AG08395 (cell line): ENCODE data around the gene NXPH4.

Source experiments
- DNase-seq: peaks from one replicate; pipeline ENCODE4 v3.0.0; 2012; ENCODE audit warnings: mixed read lengths, low spot score

NXPH4 gene

DNA sequence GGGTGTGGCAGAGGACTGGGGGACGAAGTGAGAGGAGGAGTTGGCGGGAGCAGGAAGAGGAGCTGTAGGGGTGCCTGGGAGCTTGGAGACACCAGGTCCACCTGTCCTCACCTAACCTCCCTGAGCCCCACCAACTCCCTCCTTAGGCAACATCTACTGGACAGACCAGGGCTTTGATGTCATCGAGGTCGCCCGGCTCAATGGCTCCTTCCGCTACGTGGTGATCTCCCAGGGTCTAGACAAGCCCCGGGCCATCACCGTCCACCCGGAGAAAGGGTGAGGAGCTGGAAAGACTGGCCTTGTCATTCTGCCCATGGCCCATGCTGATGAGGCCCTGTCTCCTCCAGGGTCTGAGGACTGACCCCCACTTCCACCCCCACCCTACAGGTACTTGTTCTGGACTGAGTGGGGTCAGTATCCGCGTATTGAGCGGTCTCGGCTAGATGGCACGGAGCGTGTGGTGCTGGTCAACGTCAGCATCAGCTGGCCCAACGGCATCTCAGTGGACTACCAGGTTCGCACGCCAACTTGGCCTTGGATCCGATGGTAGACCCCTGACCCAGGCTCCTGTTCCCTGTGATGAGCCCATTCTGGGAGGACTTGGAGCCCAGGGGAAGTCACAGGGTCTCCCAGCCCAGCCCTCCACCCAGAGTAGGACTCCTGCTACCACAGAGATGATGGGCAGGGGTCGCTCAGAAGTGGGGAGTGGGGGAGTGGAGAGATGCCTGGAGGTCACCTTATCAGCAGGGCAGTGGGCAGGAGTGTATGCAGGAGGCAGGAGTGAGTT lies 32.5 kb upstream of the NXPH4 start:
- DNase-seq: no peak

DNA sequence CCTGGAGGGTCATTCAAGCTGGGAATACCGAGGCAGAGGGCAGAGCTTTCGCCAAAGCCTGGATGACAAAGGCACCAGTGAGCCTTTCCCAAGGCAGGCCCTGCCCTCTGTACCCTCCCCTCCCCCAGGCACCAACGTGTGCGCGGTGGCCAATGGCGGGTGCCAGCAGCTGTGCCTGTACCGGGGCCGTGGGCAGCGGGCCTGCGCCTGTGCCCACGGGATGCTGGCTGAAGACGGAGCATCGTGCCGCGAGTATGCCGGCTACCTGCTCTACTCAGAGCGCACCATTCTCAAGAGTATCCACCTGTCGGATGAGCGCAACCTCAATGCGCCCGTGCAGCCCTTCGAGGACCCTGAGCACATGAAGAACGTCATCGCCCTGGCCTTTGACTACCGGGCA lies 31.2 kb upstream of the NXPH4 start:
- no peak for DNase-seq

DNA sequence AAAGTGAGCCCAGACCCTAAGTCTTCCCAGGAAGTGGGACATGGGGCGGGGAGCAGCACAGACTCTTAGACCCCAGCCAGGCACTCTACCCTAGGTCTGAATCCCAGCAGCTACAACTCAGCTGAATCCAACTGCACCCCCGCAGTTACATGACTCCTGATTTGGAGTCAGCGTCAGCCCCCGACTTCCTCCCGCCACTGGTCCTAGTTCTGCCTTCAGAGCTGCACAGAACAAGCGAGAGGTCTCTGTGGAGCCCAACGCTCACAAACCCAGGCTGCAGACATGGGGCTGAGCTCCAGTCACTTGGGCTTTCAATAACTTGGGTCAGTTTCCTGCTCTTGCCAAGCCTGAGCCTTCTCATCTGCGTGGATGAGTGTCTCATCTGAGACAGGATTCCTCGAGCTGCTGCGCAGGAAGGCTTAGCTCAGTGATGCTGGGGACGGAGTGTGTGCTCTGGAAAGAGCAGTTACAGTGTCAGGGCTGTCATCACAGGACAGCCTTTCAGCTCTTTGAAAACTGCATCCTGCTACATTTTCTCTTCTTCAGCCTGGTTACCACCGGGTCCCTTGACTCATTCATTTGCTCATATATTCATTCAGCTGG lies 30.6 kb upstream of the NXPH4 start:
- no peak for DNase-seq

DNA sequence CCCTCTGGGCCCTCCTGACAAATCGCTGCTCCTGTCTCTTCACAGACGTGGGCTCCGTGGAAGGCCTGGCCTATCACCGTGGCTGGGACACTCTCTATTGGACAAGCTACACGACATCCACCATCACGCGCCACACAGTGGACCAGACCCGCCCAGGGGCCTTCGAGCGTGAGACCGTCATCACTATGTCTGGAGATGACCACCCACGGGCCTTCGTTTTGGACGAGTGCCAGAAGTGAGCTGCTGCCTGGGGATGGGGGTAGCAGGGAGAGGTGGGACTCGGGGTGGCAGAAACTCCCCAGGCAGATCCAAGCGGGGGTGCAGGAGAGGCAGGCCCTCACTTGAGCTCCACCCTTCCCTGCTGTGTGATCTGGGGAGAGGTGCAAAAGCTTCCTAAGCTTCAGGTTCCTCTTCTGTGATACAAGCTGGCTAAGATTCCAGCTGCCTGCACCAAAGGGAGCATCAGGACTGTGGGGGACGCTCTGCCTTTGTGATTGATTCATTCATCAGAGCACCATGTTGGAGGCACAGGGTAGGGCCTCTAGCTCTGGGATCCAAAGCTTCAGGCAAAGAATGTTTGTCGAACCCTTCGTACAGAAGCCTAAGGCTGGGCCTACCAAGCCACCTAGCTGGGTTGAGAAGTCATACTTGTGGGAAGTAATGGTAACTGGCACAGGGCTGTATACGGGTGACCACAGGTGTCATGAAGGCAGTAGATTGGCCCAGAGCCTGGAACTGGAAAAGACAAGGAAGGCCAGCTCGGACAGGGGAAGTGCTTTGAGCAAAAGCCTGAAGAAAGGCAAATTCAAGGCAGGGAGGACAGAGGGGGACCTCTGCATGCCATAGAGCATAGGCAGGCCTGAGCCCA lies 29.1 kb upstream of the NXPH4 start:
- DNase-seq: no peak

DNA sequence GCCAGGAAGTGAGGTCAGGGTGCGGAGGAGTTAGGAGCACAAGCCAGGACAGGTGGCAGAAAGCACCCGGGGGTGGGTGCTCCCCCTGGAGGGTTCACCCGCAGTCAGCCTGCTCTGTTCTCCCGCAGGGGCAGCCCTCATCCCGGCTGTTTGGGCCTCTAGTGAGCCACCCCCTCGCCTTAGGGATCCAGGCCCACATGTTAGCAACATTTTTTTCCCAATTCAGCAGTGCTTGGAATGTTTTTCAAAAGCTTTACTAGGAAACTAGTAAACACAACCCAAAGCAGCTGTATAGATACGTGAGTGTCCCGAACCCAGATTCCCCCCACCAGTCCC lies 28.5 kb upstream of the NXPH4 start:
- DNase-seq: no peak

DNA sequence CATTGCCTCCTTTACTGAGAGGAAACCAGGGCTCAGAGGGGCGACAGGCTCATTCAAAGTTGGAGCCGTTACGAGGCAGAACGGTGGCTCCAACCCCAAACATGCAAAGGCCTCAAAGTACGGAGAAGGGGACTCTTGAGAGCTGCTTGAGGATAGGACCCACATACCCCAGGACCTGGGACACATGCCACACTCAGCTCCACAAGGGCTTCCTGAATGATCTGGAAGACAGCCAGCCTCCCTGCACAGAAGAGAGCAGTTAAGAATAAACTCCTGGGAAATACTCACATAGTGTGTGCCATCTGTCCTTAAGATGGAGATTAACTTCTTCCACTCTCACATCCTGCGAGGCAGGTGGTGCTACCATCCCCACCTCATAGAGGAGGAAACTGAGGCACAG lies 26.6 kb upstream of the NXPH4 start:
- no peak for DNase-seq

DNA sequence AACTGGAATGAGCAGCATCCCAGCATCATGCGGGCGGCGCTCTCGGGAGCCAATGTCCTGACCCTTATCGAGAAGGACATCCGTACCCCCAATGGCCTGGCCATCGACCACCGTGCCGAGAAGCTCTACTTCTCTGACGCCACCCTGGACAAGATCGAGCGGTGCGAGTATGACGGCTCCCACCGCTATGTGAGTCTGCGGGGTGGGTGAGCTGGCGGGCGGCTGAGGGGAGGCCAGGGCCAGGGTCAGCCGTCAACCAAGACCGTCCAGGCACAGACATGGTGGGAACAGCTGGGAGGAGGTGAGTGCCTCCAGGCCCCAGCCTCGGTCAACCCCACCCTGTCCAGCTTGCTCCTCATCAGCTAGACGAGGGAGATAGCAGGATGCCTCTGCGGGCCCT lies 25.8 kb upstream of the NXPH4 start:
- DNase-seq: no peak

DNA sequence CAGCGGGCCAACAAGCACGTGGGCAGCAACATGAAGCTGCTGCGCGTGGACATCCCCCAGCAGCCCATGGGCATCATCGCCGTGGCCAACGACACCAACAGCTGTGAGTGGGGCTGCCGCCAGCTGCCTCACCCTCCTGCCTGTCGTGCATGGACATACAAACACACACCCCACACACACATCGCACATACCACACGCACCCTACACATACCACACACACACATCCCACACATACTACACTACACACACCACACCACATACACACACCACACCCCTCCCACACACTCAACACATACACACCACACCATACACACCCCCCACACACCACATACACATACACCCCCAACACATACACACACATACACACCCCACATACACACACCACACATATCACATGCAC lies 25.2 kb upstream of the NXPH4 start:
- no peak for DNase-seq

DNA sequence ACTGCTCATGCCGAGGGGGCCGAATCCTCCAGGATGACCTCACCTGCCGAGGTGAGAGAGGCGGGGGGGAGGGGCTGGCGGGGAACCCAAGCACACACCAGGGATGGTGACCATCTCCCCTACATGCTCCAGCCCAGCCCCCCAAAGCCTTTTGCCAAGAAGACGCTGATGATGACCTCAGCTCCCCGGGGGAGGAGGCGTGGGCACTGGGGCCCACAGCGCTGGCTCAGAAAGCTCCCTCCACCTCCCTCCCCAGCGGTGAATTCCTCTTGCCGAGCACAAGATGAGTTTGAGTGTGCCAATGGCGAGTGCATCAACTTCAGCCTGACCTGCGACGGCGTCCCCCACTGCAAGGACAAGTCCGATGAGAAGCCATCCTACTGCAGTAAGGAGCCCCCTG lies 23.7 kb upstream of the NXPH4 start:
- no peak for DNase-seq

DNA sequence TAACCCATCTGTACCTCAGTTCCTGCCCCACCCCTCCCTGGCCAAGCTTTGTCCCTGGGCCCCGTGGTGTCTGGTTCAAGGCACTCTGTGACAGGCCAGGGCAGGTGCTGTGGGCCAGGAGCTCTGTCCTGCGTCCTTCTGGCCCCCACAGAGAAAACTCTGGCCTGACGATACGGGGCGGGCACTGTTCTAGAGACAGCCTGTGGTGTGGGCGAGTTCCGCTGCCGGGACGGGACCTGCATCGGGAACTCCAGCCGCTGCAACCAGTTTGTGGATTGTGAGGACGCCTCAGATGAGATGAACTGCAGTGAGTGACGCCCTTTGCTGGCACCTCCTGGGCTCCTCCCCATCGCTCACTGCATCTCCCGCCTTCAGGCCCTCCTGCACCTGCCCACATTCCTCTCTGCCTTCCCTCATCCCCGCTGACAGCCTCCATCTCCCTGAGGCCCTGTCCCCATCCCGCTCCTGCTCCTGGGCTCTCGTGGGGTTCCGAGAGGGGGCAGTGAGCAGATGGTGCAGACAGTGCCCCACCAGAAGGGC lies 22.8 kb upstream of the NXPH4 start:
- DNase-seq: no peak

DNA sequence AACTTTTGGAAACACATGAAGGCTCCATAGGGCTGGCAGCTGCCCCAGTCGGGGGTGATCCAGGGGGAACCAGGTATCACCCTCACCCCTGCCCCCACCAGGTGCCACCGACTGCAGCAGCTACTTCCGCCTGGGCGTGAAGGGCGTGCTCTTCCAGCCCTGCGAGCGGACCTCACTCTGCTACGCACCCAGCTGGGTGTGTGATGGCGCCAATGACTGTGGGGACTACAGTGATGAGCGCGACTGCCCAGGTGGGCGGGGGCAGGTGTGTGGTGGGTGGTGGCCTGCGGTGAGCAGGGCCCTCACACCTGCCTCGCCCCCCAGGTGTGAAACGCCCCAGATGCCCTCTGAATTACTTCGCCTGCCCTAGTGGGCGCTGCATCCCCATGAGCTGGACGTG lies 22.3 kb upstream of the NXPH4 start:
- no peak for DNase-seq

DNA sequence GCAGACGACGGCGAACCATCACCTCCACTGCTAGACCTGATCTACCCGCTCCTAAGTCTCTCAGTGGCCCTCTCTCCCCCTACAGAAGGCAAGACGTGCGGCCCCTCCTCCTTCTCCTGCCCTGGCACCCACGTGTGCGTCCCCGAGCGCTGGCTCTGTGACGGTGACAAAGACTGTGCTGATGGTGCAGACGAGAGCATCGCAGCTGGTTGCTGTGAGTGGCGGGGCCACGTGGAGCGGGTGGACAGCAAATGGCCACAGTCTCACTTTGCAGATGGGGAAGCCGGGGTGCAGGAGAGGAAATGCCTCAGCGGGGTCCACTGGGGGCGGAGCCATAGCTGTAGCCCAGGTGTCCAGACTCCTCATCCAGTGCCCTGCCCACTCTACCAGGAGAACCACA lies 21.4 kb upstream of the NXPH4 start:
- DNase-seq: no peak

DNA sequence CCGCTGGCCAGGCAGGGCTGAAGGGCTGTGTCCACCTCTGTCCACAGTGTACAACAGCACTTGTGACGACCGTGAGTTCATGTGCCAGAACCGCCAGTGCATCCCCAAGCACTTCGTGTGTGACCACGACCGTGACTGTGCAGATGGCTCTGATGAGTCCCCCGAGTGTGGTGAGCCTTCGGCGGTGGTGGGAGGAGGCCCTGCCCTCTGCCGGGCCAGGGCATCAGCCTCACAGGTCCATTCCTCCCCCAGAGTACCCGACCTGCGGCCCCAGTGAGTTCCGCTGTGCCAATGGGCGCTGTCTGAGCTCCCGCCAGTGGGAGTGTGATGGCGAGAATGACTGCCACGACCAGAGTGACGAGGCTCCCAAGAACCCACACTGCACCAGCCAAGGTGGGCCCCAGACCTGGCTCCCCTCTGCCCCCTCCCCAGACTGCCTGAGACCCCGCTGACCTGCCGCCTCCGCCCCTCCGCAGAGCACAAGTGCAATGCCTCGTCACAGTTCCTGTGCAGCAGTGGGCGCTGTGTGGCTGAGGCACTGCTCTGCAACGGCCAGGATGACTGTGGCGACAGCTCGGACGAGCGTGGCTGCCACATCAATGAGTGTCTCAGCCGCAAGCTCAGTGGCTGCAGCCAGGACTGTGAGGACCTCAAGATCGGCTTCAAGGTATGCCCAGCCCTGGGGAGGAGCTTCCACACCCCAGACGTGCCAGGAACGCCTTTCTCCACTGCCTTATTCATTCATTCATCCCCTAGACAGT lies 20.8 kb upstream of the NXPH4 start:
- no peak for DNase-seq

DNA sequence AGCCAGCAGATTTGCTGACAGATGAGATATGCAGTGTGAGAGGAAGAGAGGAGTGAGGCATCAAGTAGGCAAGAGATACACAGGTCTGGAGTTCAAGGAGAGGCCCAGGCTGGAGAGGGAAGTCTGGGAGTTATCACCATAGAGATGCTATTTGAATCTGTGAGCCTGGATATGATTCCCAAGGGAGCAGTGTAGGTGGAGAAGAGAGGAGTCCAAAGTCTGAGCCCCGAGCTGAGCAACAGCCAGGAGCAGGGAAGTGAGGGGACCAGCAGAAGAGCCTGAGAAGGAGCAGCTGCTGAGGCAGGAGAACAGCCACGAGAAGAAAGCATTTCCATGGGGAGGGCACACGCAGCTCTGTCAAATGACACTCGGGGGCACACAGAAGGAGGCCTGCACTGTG lies 20.2 kb upstream of the NXPH4 start:
- DNase-seq: no peak

DNA sequence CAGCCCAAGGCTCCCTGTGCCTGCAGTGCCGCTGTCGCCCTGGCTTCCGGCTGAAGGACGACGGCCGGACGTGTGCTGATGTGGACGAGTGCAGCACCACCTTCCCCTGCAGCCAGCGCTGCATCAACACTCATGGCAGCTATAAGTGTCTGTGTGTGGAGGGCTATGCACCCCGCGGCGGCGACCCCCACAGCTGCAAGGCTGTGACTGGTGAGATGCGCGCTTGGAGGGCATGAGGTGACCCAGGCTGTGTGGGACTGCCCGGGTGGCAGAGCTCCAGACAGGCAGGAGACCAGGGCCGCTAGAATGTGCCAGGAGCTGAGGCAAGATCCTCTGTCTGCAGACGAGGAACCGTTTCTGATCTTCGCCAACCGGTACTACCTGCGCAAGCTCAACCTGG lies 19.6 kb upstream of the NXPH4 start:
- no peak for DNase-seq

DNA sequence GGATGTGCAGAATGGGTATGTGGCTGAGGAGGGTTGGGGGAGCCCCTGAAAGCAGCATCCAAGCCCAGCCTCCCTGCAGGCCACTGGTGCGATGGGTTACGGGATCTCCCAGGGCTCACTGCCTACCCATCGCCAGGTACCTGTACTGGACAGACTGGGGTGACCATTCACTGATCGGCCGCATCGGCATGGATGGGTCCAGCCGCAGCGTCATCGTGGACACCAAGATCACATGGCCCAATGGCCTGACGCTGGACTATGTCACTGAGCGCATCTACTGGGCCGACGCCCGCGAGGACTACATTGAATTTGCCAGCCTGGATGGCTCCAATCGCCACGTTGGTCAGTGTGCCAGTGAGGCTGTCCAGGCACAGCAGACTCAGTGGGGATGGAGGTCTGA lies 18.3 kb upstream of the NXPH4 start:
- DNase-seq: no peak

DNA sequence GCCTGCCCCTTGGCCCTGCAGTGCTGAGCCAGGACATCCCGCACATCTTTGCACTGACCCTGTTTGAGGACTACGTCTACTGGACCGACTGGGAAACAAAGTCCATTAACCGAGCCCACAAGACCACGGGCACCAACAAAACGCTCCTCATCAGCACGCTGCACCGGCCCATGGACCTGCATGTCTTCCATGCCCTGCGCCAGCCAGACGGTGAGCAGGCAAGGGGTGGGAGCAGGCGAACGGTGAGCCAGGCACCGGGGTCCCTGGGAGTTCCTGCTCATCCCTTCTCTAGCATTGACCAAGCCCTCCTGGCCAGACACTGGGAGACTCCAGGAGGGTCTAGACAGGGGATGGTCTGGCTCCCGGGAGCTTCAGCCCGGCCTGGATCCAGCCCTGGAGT lies 17.4 kb upstream of the NXPH4 start:
- DNase-seq: no peak

DNA sequence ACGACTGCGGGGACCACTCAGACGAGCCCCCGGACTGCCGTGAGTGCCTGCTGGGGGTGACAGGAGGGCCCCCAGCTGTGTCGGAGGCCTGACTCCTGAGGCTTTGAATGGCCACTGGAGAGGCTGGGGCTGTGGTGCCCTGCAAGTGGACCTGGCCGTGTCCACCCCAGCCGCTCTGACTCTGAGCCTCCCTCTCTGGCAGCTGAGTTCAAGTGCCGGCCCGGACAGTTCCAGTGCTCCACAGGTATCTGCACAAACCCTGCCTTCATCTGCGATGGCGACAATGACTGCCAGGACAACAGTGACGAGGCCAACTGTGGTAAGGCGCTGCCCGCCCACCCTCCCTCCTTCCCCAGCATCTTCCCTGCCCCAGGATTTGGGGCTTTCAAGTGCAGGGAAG lies 16.1 kb upstream of the NXPH4 start:
- no peak for DNase-seq

DNA sequence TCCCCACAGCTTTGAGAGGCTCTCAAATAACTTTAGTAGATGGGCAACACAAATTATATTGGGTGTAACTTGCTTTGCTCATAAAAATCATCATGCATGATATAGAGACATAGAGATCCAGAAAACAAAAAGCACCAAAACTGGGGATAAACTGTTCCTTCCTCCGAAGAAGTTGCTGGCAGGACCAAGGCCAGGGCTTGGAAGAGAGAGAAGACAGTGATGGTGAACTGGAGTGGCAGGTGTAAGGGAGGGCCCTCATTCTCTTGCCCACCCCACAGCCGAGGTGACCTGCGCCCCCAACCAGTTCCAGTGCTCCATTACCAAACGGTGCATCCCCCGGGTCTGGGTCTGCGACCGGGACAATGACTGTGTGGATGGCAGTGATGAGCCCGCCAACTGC lies 15.4 kb upstream of the NXPH4 start:
- DNase-seq: no peak

DNA sequence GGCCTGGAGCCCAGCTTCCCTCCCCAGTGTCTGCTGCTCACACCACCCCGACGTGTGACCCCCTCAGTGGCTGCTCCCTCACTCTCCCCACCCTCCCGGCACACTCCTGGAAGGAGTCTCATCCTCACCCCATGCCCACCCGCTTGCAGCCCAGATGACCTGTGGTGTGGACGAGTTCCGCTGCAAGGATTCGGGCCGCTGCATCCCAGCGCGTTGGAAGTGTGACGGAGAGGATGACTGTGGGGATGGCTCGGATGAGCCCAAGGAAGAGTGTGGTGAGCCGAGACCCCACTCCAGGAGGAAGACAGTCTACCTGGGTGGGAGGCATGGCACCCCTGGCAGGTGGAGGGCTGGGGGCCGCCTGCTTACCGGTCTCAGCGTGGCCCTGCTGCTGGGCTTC lies 15.0 kb upstream of the NXPH4 start:
- no peak for DNase-seq

DNA sequence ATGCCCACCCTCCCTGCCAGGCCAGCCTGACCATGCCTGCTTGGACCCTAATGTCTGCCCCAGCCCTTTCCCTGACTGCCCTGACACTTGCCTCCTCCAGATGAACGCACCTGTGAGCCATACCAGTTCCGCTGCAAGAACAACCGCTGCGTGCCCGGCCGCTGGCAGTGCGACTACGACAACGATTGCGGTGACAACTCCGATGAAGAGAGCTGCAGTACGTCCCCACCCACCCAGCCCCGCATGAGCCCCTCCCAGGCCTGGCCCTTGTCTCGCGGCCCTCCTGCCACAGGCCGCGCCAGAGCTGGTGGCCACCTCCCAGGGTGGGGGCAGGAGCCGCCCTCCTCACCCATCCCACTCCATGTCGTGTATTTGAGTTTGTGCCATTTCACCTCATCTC lies 14.3 kb upstream of the NXPH4 start:
- DNase-seq: no peak

DNA sequence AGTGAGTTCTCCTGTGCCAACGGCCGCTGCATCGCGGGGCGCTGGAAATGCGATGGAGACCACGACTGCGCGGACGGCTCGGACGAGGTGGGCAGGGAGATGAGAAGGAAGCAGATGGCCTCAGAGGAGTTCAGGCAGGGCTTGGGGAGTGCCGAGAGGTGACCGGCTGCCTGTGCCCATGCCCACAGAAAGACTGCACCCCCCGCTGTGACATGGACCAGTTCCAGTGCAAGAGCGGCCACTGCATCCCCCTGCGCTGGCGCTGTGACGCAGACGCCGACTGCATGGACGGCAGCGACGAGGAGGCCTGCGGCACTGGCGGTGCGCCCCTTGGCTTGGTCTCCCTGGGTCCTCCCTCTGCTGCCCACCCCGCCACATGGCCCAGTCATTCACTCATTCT lies 13.4 kb upstream of the NXPH4 start:
- DNase-seq: no peak
